Heart right ventricle (tissue), 16 donors: ENCODE data around the gene PLD5. TPM values are rescaled to one million over a fixed set of nuclear protein-coding genes. Genes with fewer than 3 reads are reported as not detected.
A peak's percentile ranks its signal among the peaks of the same experiment; 100 is the strongest.

Experiments used
- ATAC-seq, 8 donors: fragments of 200-7000 bp; cut with Tn5 transposase; one replicate each; pipeline ENCODE4 v1.9.1; 2020; ENCODE audit warnings: mild to moderate bottlenecking in 8 of 8, moderate library complexity in 8 of 8, moderate number of reproducible peaks in 1 of 8
- DNase-seq, 2 donors: peaks; one replicate each; pipeline ENCODE4 v3.0.0-alpha.2; 2020
- H3K27ac ChIP-seq, 10 donors: fragments of 200-600 bp; sonication (generic) in 2 of 10; one replicate each; pipeline versions ENCODE4 v1.5.0 to v1.8.0; 2020 to 2022; ENCODE audit warnings: mild to moderate bottlenecking in 3 of 10
- H3K27me3 ChIP-seq, 7 donors: fragments of 200-600 bp; one replicate each; pipeline ENCODE4 v1.8.0; 2021 to 2022; ENCODE audit warnings: mild to moderate bottlenecking in 2 of 7
- H3K36me3 ChIP-seq, 9 donors: fragments of 200-600 bp; sonication (generic) in 1 of 9; one replicate each; pipeline versions ENCODE4 v1.5.0 to v1.8.0; 2020 to 2022; ENCODE audit warnings: mild to moderate bottlenecking in 2 of 9
- H3K4me1 ChIP-seq, 9 donors: fragments of 200-600 bp; sonication (generic) in 1 of 9; one replicate each; pipeline versions ENCODE4 v1.5.0 to v1.8.0; 2020 to 2022; ENCODE audit warnings: mild to moderate bottlenecking in 4 of 9
- H3K4me3 ChIP-seq, 10 donors: fragments of 200-600 bp; sonication (generic) in 2 of 10; one replicate each; pipeline versions ENCODE4 v1.5.0 to v1.8.0; 2020 to 2022; ENCODE audit warnings: mild to moderate bottlenecking in 7 of 10, moderate library complexity in 2 of 10
- H3K9me3 ChIP-seq, 11 donors: fragments of 200-600 bp in 10 of 11; sonication (generic) in 2 of 11; one replicate each; pipeline versions ENCODE4 v1.5.0 to v1.8.0; 2013 to 2022; ENCODE audit warnings: mild to moderate bottlenecking in 2 of 11, control low read depth in 1 of 11, moderate library complexity in 1 of 11
- CTCF ChIP-seq, 9 donors: fragments of 200-600 bp; sonication (generic) in 2 of 9; IDR thresholded peaks; one replicate each; pipeline versions ENCODE4 v1.5.0 to v1.8.0; 2021 to 2022; ENCODE audit warnings: antibody characterized with exemption in 9 of 9, mild to moderate bottlenecking in 5 of 9, moderate library complexity in 1 of 9
- WGBS, 2 donors: extraction: QIAGEN DNeasy Blood & Tissue Kit; methylation state at CpG; one replicate each; pipeline ENCODE4 v1.1.7; 2013; ENCODE audit warnings: inconsistent platforms in 1 of 2; 5-methylcytosine and 5-hydroxymethylcytosine counted together
- intact Hi-C, 10 donors: fragments of 100-400 bp; cut with DNase I; formaldehyde crosslinking; loops; one replicate each; pipeline versions ENCODE4 v1.11.1 to v1.14.2; 2022
- polyA plus RNA-seq, 2 donors: library from polyadenylated mRNA; stranded (reverse); fragments of 200-250 nt; gene quantifications; one replicate each; pipeline ENCODE4 v1.2.3, GENCODE V29; 2013
- total RNA-seq, 10 donors: library from RNA; stranded (reverse); fragmentation: NEBNext Ultra II Directional in 3 of 10; extraction: Animal tissue kit (Norgen Biotek cat#: 25700) in 3 of 10; gene quantifications; one replicate each; pipeline versions ENCODE4 v1.2.1 to v1.2.4, GENCODE V29; 2021 to 2023
- donor health status: Arrhythmogenic right ventricular cardiomyopathy.
- donor health status: ischemic (EF 13 %, LVEDD 7.1; RV severe dilation, severe dysfunction).
- donor health status: healthy with polysubstance abuse.
- donor health status: DM: no; HTN: yes; CAD: no.
- donor health status: DM: no; HTN: no; CAD: no.
- donor health status: ischemic (EF 25% LVEDD 6.9; RV normal size, moderate dysfunction).
- donor health status: ischemic (EF 25% LVEDD 5.7; RV mildly dilated, moderate dysfunction).
- donor health status: healthy.
- donor health status: DM: yes; HTN: yes; CAD: no.
- donor health status: Ischemic cardiomyopathy.
- donor health status: ischemic (EF 35%, LVEDD 5.7; RV mildly dilated, moderate dysfunction).
- donor health status: nonischemic (EF 11% LVEDD 7.7; RV severe dilation, severe dysfunction).
- donor health status: DM: yes; HTN: yes; CAD: no.
- donor health status: PGD.
- donor health status: ischemic (EF 29% LVEDD 5.4; RV normal size, mild dysfunction).
- donor health status: nonischemic (EF 23%, LVEDD 6.1; RV moderate dilation, normal function).

Gene PLD5
- total and polyA plus RNA-seq, 12 donors: 0.13 to 1.3 (median 0.41) TPM; not detected in 4

GRCh38 chr1:242245255-242245654, 279.2 kb downstream of the PLD5 start:
- 59 to 72% methylated on average over 5 of the region's 5 CpGs for WGBS, 2 donors
- no peak for TF ChIP-seq CTCF (IDR thresholded peaks at IDR 0.05)
- Histone ChIP-seq H3K27ac (no peak overlapping the region), H3K9me3 (no peaks in the 10 kb centered on the region), H3K4me1 (peaks cover 0 to 3% (median 0%) of the 10 kb centered on the region in 9 donors), H3K36me3 (no peaks in the 10 kb centered on the region), H3K27me3 (no peaks in the 10 kb centered on the region), H3K4me3 (no peak overlapping the region)
- ATAC-seq (no peak), DNase-seq (no peak)
- intact Hi-C loops: no loop called here

DNA sequence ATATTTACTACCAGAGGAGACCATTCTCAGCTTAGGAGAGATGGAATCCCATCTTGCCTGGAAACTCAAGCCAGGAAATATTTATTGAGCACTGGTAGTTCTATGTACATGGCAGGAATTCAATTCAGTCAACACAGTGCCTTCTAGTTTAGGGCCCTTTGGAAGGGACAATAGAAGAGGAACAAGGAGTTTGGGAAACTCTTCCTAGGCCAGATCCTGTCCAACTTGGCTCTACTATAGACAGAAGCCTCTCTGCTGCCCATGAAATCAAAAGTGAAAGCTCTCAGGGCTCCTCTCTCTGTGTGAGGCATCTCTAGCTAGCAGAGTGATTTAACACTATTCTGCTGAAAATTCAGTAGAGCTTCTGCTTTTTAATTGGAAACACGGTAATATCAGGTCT, 281.0 kb downstream of the PLD5 start:
- ATAC-seq (peak in 3 of 8 donors; percentile 51 to 62 (median 58)), DNase-seq (no peak)
- peak overlapping the region in 1 of 10 donors; percentile 42 for H3K27ac ChIP-seq
- intact Hi-C loops: loop anchor here in 1 of 10 donors (5.0 kb wide), 1 partner anchor 1006 kb away; no protein-coding TSS in a partner anchor
- H3K9me3 ChIP-seq: no peaks in the 10 kb centered on the region
- TF ChIP-seq CTCF (IDR thresholded peaks at IDR 0.05): no peak
- no peaks in the 10 kb centered on the region for H3K27me3 ChIP-seq
- peaks cover 0 to 3% (median 0%) of the 10 kb centered on the region in 9 donors for H3K4me1 ChIP-seq
- H3K36me3 ChIP-seq: no peaks in the 10 kb centered on the region
- peak overlapping the region in 1 of 10 donors; percentile 11 for H3K4me3 ChIP-seq
- WGBS, 2 donors: 55 to 79% methylated on average over 1 of the region's 1 CpG

DNA sequence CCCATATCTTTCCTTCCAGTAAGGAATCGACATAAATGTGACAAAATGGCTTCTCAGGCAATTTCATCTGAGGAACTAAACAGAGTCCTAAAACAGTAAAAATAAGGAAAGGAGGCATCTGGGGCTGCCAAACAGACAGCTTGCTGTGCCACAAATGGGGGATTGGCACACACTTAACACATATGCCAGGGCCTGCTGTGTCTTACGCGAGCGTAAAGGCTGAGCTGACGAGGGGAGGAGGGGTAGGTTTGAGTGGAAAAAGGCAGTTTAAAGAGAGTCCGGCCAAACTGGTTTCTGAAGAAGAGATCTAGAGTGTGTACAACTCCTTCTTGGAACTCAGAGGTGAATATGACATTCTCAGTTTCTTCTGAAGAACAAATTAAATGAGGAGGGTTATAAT, 281.5 kb downstream of the PLD5 start:
- Histone ChIP-seq H3K4me3 (no peak overlapping the region), H3K36me3 (no peaks in the 10 kb centered on the region), H3K9me3 (no peaks in the 10 kb centered on the region), H3K4me1 (peaks cover 0 to 3% (median 0%) of the 10 kb centered on the region in 9 donors), H3K27ac (peak overlapping the region in 1 of 10 donors; percentile 42), H3K27me3 (no peaks in the 10 kb centered on the region)
- intact Hi-C loops: loop anchor here in 1 of 10 donors (5.0 kb wide), 1 partner anchor 1006 kb away; no protein-coding TSS in a partner anchor
- WGBS, 2 donors: 68 to 81% methylated on average over 6 of the region's 6 CpGs
- ATAC-seq (no peak), DNase-seq (no peak)
- no peak for TF ChIP-seq CTCF (IDR thresholded peaks at IDR 0.05)

DNA sequence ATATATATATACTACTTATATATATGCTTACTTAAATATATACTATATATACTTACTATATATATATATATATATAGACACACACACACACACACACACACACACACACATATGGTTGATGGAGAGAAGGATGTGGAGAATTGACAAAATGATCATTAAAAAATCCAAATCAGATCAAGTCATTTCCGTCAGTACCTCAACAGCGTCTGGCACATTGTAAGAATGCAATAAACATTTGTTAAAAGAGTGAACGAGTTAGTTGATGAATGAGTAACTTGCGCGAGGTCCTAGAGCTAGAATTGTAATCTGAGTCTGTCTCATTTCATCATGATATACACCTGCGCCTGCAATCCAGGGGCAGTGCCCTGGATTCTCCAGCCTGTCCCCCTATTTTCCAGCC, 282.6 kb downstream of the PLD5 start:
- Histone ChIP-seq H3K36me3 (no peaks in the 10 kb centered on the region), H3K27me3 (no peaks in the 10 kb centered on the region), H3K4me3 (no peak overlapping the region), H3K4me1 (peaks cover 0 to 3% (median 0%) of the 10 kb centered on the region in 9 donors), H3K9me3 (peaks cover 0 to 5% (median 0%) of the 10 kb centered on the region in 11 donors), H3K27ac (no peak overlapping the region)
- intact Hi-C loops: loop anchor here in 1 of 10 donors (5.0 kb wide), 1 partner anchor 1005 kb away; no protein-coding TSS in a partner anchor
- no peak for TF ChIP-seq CTCF (IDR thresholded peaks at IDR 0.05)
- 81 to 83% methylated on average over 6 of the region's 6 CpGs for WGBS, 2 donors
- ATAC-seq (no peak), DNase-seq (no peak)
